Neural cell (in vitro differentiated cells): Measurements from ENCODE around the gene PRKCQ.

Source experiments
- CTCF ChIP-seq: fragments of 450-650 bp; IDR thresholded peaks from 2 replicates; pipeline ENCODE4 v1.5.1; 2014; ENCODE audit warnings: antibody characterized with exemption, mild to moderate bottlenecking, moderate library complexity; ENCODE audit not compliant: poor library complexity, severe bottlenecking
- POLR2AphosphoS5 ChIP-seq: IDR thresholded peaks from 2 replicates; pipeline ENCODE4 v1.6.1; 2012
- TAF1 ChIP-seq: IDR thresholded peaks from 2 replicates; pipeline ENCODE4 v1.6.1; 2012; ENCODE audit warnings: low read depth

GRCh38 chr10:6499974-6500373, 80.1 kb downstream of the PRKCQ start:
- TF ChIP-seq CTCF, result no peak
- TF ChIP-seq TAF1, result no peak
- TF ChIP-seq POLR2AphosphoS5, result no peak
